LoVo (cell line): ENCODE results near the gene CTBP2.
"Not testable (repeated sequence)": the region's sequence is repeated elsewhere in the genome, so short reads cannot be mapped to it uniquely, and the experiment has no call there.

Experiments
- DNase-seq: peaks from one replicate; pipeline ENCODE4 v3.0.0-alpha.2; 2016; ENCODE audit warnings: low spot score

Gene CTBP2

GRCh38 chr10:124997771-124998623 is 162.4 kb downstream of the CTBP2 start:
- no peak for DNase-seq

- DNase-seq, result no peak
These were observed 163.1 kb downstream of the CTBP2 start for GRCh38 chr10:124997306-124997705.

- DNase-seq, result no peak
These were observed 163.5 kb downstream of the CTBP2 start for GRCh38 chr10:124996854-124997215.

- no peak for DNase-seq
These were observed 164.1 kb downstream of the CTBP2 start for GRCh38 chr10:124996127-124996853.

GRCh38 chr10:124995605-124996004 is 164.8 kb downstream of the CTBP2 start:
- DNase-seq, result no peak

GRCh38 chr10:124994573-124995473 is 165.5 kb downstream of the CTBP2 start:
- no peak for DNase-seq

GRCh38 chr10:124993736-124994451 is 166.5 kb downstream of the CTBP2 start:
- DNase-seq, result no peak

- DNase-seq, result no peak
These were observed 167.0 kb downstream of the CTBP2 start for GRCh38 chr10:124993345-124993708.

- no peak for DNase-seq
These were observed 167.7 kb downstream of the CTBP2 start for GRCh38 chr10:124992462-124993344.

- no peak for DNase-seq
These were observed 168.5 kb downstream of the CTBP2 start for GRCh38 chr10:124991835-124992234.

GRCh38 chr10:124990671-124991625 is 169.4 kb downstream of the CTBP2 start:
- no peak for DNase-seq

- DNase-seq, result no peak
These were observed 170.8 kb downstream of the CTBP2 start for GRCh38 chr10:124989526-124989925.

GRCh38 chr10:124988753-124989152 is 171.6 kb downstream of the CTBP2 start:
- not testable (repeated sequence) for DNase-seq

GRCh38 chr10:124987788-124988187 is 172.6 kb downstream of the CTBP2 start:
- no peak for DNase-seq

- DNase-seq, result no peak
These were observed 175.2 kb downstream of the CTBP2 start for GRCh38 chr10:124985162-124985561.

GRCh38 chr10:124984376-124984775 is 176.0 kb downstream of the CTBP2 start:
- no peak for DNase-seq

GRCh38 chr10:124983321-124983720 is 177.0 kb downstream of the CTBP2 start:
- DNase-seq, result no peak

GRCh38 chr10:124978376-124978725 is 182.0 kb downstream of the CTBP2 start:
- no peak for DNase-seq

- no peak for DNase-seq
These were observed 182.6 kb downstream of the CTBP2 start for GRCh38 chr10:124977648-124978375.
